Keratinocyte (primary cell): ENCODE data around the gene PIM3.

Experiments used
- EZH2 ChIP-seq: IDR thresholded peaks from one replicate; pipeline ENCODE4 v1.6.1; 2012; ENCODE audit warnings: inconsistent platforms, mild to moderate bottlenecking, low read length, moderate library complexity
- TF ChIP-seq, protein P1 (sequence below), 3 experiments: IDR thresholded peaks in 1 of 3; conservative IDR thresholded peaks in 1 of 3; optimal IDR thresholded peaks in 1 of 3; 2 replicates in 2 of 3; 3 replicates in 1 of 3; pipeline versions ENCODE3 to v1.5.1; 2011; ENCODE audit warnings: low read length in 3 of 3, mild to moderate bottlenecking in 3 of 3, moderate library complexity in 2 of 3, control low read depth in 1 of 3, inconsistent platforms in 1 of 3; ENCODE audit not compliant: insufficient read depth in 2 of 3; ENCODE audit errors: extremely low read depth in 1 of 3

DNA sequence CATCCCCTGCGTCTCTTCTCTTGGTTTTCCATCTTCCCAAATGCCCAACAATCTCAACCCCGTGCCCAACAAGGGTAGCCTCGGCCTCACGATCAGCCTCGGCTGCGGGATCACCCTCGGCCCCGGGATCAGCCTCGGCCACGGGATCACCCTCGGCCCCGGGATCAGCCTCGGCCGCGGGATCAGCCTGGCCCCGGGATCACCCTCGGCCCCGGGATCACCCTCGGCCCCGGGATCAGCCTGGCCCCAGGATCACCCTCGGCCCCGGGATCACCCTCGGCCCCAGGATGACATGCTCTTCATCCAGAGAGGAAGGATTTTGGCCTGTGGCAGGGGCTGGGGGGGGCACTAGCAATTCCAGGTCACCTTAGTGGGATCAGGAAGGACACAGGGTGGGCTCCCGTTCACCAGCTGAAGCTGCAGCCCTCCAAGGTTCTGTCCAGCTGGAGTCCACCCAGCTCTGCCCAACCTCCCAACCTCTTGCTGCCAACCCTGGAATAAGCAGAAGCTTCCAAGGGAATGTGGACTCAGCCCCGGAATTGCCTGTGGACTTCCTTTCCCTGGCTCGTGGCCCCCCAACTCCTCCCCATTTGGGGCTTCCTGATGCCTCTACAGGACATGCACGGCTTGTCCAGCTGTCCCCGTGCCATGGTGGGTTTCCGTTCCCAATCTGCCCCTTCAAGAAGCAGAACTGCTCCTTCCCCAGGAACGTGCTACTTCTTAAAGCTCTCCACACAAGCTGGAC lies 48.5 kb upstream of the PIM3 start:
- TF ChIP-seq, protein P1, sequence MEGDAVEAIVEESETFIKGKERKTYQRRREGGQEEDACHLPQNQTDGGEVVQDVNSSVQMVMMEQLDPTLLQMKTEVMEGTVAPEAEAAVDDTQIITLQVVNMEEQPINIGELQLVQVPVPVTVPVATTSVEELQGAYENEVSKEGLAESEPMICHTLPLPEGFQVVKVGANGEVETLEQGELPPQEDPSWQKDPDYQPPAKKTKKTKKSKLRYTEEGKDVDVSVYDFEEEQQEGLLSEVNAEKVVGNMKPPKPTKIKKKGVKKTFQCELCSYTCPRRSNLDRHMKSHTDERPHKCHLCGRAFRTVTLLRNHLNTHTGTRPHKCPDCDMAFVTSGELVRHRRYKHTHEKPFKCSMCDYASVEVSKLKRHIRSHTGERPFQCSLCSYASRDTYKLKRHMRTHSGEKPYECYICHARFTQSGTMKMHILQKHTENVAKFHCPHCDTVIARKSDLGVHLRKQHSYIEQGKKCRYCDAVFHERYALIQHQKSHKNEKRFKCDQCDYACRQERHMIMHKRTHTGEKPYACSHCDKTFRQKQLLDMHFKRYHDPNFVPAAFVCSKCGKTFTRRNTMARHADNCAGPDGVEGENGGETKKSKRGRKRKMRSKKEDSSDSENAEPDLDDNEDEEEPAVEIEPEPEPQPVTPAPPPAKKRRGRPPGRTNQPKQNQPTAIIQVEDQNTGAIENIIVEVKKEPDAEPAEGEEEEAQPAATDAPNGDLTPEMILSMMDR (optimal IDR thresholded peaks at IDR 0.05 in 1 of 3, IDR thresholded peaks at IDR 0.05 in 1 of 3, conservative IDR thresholded peaks at IDR 0.05 in 1 of 3; ENCODE audit: extremely low read depth in 1 of 3, insufficient read depth in 2 of 3, low read length in 3 of 3): no peak
- no peak for TF ChIP-seq EZH2
